ENCODE results near the gene EYA2.

- TF ChIP-seq CEBPB (IDR thresholded peaks at IDR 0.05; ENCODE audit: low read depth, low read length), result peak; percentile 71
- TF ChIP-seq POLR2A (IDR thresholded peaks at IDR 0.05; ENCODE audit: low read depth, low read length), result no peak
- no peak for TF ChIP-seq CTCF (conservative IDR thresholded peaks at IDR 0.05; ENCODE audit: low read depth, low read length)
Observed at GRCh38 chr20:46959081-46959692, 64.5 kb downstream of the EYA2 start.

Data from IMR-90 (cell line).